ENCODE data around the gene CLNS1A.

GRCh38 chr11:77589521-77590193, 47.9 kb downstream of the CLNS1A start, which contains the start of gene AQP11:
- TF ChIP-seq CTCF (IDR thresholded peaks at IDR 0.05) (peak in 1 of 5 experiments; percentile 6), EP300 (IDR thresholded peaks at IDR 0.05) (peak in 1 of 2 donors; percentile 34)
